ENCODE data around the gene CCDC12.

Gene CCDC12

DNA sequence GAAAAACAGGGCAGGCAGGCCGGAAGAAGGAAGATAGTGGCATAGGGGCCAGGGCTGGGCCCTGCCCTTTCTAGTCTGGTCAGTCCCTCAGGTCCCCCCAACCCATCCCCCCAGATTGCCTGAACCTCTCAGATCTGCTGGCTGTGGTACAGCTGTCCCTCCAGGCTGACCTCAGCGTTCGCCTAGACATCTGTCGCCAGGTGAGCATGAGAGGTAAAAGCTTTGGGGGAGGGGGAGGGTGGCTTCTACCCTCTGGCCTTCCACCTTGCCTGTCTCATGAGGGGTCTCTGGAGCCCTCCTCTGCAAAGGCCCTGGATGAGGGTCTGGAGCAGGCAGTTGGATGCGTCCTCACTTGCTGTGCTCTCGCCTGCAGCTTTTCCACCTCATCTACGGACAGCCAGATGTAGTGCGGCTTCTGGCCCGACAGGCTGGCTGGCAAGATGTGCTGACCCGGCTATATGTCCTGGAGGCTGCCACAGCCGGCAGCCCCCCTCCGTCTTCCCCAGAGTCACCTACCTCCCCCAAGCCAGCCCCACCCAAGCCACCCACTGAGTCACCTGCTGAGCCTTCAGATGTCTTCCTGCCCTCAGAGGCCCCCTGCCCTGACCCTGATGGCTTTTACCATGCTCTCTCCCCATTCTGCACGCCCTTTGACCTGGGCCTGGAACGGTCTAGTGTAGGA lies 23.1 kb upstream of the CCDC12 start:
- DNase-seq (ENCODE audit: insufficient read length), result no peak
- FAIRE-seq, result no peak
- no peak for TF ChIP-seq TAF1 (IDR thresholded peaks at IDR 0.05; ENCODE audit: borderline replicate concordance, low read depth, low read length)
- TF ChIP-seq POLR2A (IDR thresholded peaks at IDR 0.05; ENCODE audit: low read depth, low read length), result no peak; the same call in 1 of the 2 replicates
- TF ChIP-seq POLR2AphosphoS5 (IDR thresholded peaks at IDR 0.05; ENCODE audit: low read depth, low read length), result peak; percentile 35; the same call in 1 of the 2 replicates

GRCh38 chr3:46998852-46999515 lies 22.4 kb upstream of the CCDC12 start:
- TF ChIP-seq POLR2A (IDR thresholded peaks at IDR 0.05; ENCODE audit: low read depth, low read length), result no peak
- no peak for TF ChIP-seq TAF1 (IDR thresholded peaks at IDR 0.05; ENCODE audit: borderline replicate concordance, low read depth, low read length)
- no peak for TF ChIP-seq POLR2AphosphoS5 (IDR thresholded peaks at IDR 0.05; ENCODE audit: low read depth, low read length)
- DNase-seq (ENCODE audit: insufficient read length) (no peak), FAIRE-seq (no peak)

DNA sequence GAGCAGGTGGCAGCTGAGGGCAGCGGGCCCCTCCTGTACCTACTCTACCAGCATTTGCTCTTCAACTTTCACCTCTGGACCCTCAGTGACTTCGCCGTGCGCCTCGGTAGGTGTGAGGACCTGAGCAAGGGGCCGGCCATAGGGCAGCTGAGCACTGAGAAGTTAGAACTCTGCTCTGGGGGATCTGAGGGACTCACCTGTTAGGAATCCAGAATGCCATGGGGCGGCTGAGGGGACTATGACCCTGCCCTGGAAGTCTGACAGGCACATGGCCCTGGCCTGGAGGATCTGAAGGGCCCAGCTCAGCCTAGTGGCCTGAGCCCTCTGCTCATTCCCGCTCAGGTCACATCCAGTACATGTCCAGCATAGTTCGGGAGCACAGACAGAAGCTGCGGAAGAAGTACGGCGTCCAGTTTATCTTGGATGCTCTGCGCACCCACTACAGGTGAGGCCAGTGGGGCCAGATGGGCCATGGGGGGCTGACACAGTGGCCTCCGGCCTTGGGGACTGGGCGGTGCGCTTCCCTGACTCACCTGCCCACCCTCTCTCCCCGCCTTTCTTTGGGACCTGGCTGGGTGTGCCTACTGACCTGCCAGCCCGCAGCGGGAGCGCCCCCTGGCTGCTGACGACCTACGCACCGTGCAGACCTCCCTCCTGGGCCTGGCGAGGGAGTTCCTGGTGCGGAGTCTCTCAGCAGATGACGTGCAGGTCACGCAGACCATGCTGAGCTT lies 21.7 kb upstream of the CCDC12 start:
- DNase-seq (ENCODE audit: insufficient read length) (peak; percentile 91), FAIRE-seq (peak; percentile 91)
- no peak for TF ChIP-seq TAF1 (IDR thresholded peaks at IDR 0.05; ENCODE audit: borderline replicate concordance, low read depth, low read length)
- TF ChIP-seq POLR2A (IDR thresholded peaks at IDR 0.05; ENCODE audit: low read depth, low read length), result no peak
- TF ChIP-seq POLR2AphosphoS5 (IDR thresholded peaks at IDR 0.05; ENCODE audit: low read depth, low read length), result no peak

DNA sequence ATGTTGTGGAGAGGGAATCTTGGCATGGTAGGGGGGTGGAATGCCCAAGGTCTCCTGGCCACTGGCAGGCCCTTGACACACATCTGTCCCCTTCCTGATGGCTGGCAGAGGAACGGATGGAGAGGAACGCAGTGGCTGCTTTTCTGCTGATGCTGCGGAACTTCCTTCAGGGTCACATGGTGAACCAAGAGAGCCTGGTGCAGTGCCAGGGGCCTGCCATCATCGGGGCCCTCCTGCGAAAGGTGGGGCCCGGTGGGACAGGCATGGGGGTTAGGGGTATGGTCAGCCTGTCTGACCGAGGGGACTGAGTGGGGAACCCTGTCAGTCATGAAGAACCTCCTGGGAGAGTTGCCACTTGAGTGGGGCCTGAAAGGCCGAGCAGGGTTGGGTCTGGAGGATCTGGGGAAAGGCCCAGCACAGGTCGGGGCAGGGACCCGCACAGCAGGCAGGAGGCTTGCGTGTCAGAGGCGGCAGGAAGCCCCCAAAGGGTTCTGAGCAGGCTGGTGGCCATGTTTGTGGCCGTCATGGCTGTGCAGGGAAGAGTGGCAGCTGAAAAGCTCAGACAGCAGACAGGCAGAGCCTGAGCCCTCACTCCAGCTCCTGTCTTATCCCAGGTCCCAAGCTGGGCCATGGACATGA lies 21.0 kb upstream of the CCDC12 start:
- FAIRE-seq (no peak), DNase-seq (ENCODE audit: insufficient read length) (no peak)
- TF ChIP-seq POLR2A (IDR thresholded peaks at IDR 0.05; ENCODE audit: low read depth, low read length), result no peak
- TF ChIP-seq POLR2AphosphoS5 (IDR thresholded peaks at IDR 0.05; ENCODE audit: low read depth, low read length), result no peak
- TF ChIP-seq TAF1 (IDR thresholded peaks at IDR 0.05; ENCODE audit: borderline replicate concordance, low read depth, low read length), result no peak

- FAIRE-seq, result no peak
- no peak for DNase-seq (ENCODE audit: insufficient read length)
- TF ChIP-seq POLR2AphosphoS5 (IDR thresholded peaks at IDR 0.05; ENCODE audit: low read depth, low read length) (no peak), POLR2A (IDR thresholded peaks at IDR 0.05; ENCODE audit: low read depth, low read length) (no peak), TAF1 (IDR thresholded peaks at IDR 0.05; ENCODE audit: borderline replicate concordance, low read depth, low read length) (no peak)
Measured at GRCh38 chr3:46996689-46997452, 20.3 kb upstream of the CCDC12 start.

GRCh38 chr3:46995901-46996562 lies 19.5 kb upstream of the CCDC12 start:
- no peak for TF ChIP-seq TAF1 (IDR thresholded peaks at IDR 0.05; ENCODE audit: borderline replicate concordance, low read depth, low read length)
- peak; percentile 15; the same call in 1 of the 2 replicates for TF ChIP-seq POLR2A (IDR thresholded peaks at IDR 0.05; ENCODE audit: low read depth, low read length)
- no peak for DNase-seq (ENCODE audit: insufficient read length)
- FAIRE-seq, result no peak

- DNase-seq (ENCODE audit: insufficient read length), result no peak
- 0 out of 2 replicates have a peak, but pooled peaks have one; percentile 2 for TF ChIP-seq POLR2A (IDR thresholded peaks at IDR 0.05; ENCODE audit: low read depth, low read length)
- TF ChIP-seq TAF1 (IDR thresholded peaks at IDR 0.05; ENCODE audit: borderline replicate concordance, low read depth, low read length), result no peak
- FAIRE-seq, result no peak
Measured at GRCh38 chr3:46994801-46995731, 18.5 kb upstream of the CCDC12 start.

DNA sequence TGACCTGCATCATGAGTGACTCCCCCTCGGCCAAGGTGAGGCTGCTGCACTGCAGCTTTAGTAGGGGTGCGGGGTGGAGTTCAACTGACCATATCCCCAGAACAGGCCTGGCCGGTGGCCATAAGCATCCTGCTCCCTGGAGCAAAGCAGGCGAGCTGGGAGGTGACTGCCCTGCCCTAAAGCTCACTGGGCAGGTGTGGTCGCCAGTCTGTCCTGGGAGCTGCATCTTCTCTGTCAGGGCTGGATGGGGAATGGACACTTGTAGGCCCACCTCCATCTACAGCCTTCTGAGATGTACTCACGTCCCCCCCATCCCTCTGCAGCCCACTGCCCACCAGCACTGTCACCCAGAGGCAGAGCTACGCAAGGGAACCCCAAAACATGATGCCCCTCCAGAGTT lies 17.4 kb upstream of the CCDC12 start:
- DNase-seq (ENCODE audit: insufficient read length) (no peak), FAIRE-seq (no peak)
- TF ChIP-seq POLR2A (IDR thresholded peaks at IDR 0.05; ENCODE audit: low read depth, low read length) (no peak), POLR2AphosphoS5 (IDR thresholded peaks at IDR 0.05; ENCODE audit: low read depth, low read length) (no peak), TAF1 (IDR thresholded peaks at IDR 0.05; ENCODE audit: borderline replicate concordance, low read depth, low read length) (no peak)

DNA sequence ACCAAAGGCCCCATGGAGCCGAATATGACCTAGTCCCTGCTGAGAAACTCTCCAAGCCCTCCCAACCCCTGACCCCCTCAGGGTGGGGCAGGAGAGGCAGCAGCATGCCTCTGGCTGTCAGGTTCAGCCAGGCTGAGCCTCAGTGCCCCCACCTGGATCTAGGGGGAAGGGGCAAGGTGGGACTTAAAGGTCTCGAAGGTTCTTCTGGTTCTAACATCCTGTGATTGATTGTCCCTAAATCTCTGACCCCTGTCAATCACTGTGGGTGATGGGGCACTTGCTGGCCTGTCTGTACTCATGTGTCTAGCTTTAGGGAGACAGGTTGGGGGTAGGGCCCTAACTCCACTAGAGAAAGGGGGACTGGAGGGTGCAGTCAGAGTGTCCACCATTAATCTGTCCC lies 16.7 kb upstream of the CCDC12 start:
- FAIRE-seq (no peak), DNase-seq (ENCODE audit: insufficient read length) (no peak)
- TF ChIP-seq POLR2AphosphoS5 (IDR thresholded peaks at IDR 0.05; ENCODE audit: low read depth, low read length), result no peak
- TF ChIP-seq TAF1 (IDR thresholded peaks at IDR 0.05; ENCODE audit: borderline replicate concordance, low read depth, low read length), result no peak
- no peak for TF ChIP-seq POLR2A (IDR thresholded peaks at IDR 0.05; ENCODE audit: low read depth, low read length)

Measured in GM12892 (cell line).